BE2C (cell line): ENCODE measurements around the gene TMEM120B.

Experiments used
- DNase-seq: peaks from one replicate; pipeline ENCODE4 v3.0.0-alpha.2; 2020
- H3K27me3 ChIP-seq: fragments of 250-450 bp; sonication (Bioruptor Pico); 2 replicates; pipeline ENCODE4 v1.5.1; 2020; ENCODE audit warnings: mild to moderate bottlenecking
- H3K36me3 ChIP-seq: fragments of 250-450 bp; sonication (Bioruptor Pico); 2 replicates; pipeline ENCODE4 v1.5.1; 2020; ENCODE audit warnings: mild to moderate bottlenecking
- H3K4me1 ChIP-seq: fragments of 250-450 bp; sonication (Bioruptor Pico); 2 replicates; pipeline ENCODE4 v1.5.1; 2020
- H3K4me3 ChIP-seq: 2 replicates; pipeline ENCODE4 v1.5.1; 2011; ENCODE audit warnings: low read depth, low read length
- H3K9me3 ChIP-seq: fragments of 250-450 bp; sonication (Bioruptor Pico); 2 replicates; pipeline ENCODE4 v1.5.1; 2020
- TF ChIP-seq, protein P1 (sequence below): IDR thresholded peaks from 2 replicates; pipeline ENCODE4 v1.5.1; 2012; ENCODE audit warnings: mild to moderate bottlenecking, low read depth, low read length

Gene TMEM120B

GRCh38 chr12:121779422-121779895 is 66.9 kb downstream of the TMEM120B start:
- H3K27me3 ChIP-seq: no peaks in the 10 kb centered on the region
- H3K36me3 ChIP-seq: peaks cover 13% of the 10 kb centered on the region; the same call in 1 of the 2 replicates
- H3K4me1 ChIP-seq: peaks cover 3% of the 10 kb centered on the region
- no peaks in the 10 kb centered on the region for H3K9me3 ChIP-seq
- TF ChIP-seq, protein P1, sequence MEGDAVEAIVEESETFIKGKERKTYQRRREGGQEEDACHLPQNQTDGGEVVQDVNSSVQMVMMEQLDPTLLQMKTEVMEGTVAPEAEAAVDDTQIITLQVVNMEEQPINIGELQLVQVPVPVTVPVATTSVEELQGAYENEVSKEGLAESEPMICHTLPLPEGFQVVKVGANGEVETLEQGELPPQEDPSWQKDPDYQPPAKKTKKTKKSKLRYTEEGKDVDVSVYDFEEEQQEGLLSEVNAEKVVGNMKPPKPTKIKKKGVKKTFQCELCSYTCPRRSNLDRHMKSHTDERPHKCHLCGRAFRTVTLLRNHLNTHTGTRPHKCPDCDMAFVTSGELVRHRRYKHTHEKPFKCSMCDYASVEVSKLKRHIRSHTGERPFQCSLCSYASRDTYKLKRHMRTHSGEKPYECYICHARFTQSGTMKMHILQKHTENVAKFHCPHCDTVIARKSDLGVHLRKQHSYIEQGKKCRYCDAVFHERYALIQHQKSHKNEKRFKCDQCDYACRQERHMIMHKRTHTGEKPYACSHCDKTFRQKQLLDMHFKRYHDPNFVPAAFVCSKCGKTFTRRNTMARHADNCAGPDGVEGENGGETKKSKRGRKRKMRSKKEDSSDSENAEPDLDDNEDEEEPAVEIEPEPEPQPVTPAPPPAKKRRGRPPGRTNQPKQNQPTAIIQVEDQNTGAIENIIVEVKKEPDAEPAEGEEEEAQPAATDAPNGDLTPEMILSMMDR: no peak
- DNase-seq: no peak
- H3K4me3 ChIP-seq: no peak overlapping the region

DNA sequence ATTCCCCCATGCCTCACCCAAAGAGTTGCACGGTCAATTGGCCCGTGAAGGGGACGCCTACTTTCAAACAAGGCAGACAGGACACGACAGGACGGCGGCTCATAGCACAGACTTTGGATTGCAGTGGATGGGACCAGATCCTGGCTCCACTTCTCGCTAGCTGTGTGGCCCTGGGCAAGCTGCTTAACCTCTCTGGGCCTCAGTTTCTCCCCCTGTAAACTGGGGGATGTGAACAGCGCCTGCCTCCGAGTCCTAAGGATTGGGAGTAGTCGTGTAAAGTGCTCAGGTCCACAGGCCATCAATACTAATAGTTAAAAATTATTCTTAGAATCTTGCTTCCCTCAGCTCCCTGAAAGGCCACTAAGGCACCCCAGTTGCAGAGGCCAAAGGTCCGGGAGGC is 67.9 kb downstream of the TMEM120B start:
- TF ChIP-seq, protein P1: no peak
- no peak for DNase-seq
- Histone ChIP-seq H3K4me3 (no peak overlapping the region), H3K9me3 (no peaks in the 10 kb centered on the region), H3K36me3 (peaks cover 13% of the 10 kb centered on the region; the same call in 1 of the 2 replicates), H3K27me3 (no peaks in the 10 kb centered on the region), H3K4me1 (peaks cover 3% of the 10 kb centered on the region)

DNA sequence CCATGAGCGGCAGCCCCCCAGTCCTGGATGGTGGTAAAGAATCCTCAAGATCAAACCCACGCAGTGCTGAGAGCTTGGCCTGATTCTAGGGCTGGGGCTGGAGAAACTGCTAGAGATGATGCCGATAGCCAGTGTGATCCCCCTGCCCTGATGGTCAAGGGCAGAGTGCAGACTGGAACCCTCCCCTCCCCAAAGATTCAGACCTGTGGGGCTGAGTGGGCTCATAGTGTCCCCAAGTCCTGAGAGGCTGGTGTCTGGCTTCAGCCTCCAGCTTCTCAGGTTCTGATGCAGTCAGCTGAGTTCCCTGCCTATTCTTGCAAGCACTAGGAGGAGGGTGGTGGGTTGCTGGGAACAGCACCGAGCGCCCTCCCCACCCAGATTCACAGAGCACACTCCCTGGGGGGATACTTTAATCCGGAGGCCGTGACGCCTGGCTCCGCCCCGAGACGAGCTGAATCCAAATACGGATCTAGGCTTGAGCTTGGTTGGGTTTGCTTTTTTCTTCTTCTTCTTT is 69.0 kb downstream of the TMEM120B start:
- no peaks in the 10 kb centered on the region for H3K27me3 ChIP-seq
- peak; percentile 51 for DNase-seq
- TF ChIP-seq, protein P1: no peak
- H3K4me3 ChIP-seq: no peak overlapping the region
- peaks cover 3% of the 10 kb centered on the region for H3K4me1 ChIP-seq
- peaks cover 9% of the 10 kb centered on the region; the same call in 1 of the 2 replicates for H3K36me3 ChIP-seq
- H3K9me3 ChIP-seq: no peaks in the 10 kb centered on the region

DNA sequence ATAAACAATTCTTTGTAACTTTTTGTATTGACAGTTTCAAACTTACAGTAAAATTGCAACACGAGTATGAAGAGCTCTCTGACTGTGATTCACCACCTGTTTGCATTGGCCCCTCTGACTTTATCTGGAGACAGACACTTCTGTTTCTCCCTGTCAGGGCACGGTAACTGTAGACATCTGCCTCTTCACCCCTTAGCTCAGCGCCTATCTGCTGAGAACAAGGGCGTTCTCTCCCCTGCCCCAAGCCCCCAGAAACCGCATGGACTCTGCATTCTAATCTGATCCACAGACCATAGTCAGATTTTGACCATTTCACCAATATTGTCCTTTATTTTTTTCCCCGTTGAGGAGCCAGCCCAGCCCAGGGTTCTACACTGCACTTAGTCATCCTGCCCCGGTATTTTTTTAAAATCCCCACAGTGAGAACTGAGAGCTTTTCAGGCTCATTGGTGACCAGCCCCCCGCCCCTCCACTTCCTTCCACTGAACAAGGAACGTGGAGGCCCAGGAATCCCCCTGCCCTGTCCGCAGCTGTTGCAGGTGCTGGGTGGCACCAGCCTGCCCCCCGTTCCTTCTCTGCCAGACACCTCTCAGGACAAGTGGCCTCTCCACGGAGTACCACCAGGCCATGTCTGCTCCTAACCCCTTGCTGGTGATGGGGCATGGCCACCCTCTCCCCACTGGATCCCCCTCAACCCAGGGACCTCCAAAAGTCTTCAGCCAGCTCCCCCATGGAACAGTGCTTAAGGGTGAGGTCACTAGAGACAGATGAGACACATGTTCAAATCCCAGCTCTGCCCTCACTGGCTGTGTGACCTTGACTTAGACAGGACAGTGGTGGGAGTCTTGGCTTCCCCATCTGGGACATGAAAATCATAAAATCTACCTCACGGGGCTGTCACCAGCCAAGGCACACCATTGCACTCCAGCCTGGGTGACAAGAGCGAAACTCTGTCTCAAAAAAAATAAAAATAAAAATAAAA is 69.7 kb downstream of the TMEM120B start:
- Histone ChIP-seq H3K36me3 (peaks cover 9% of the 10 kb centered on the region; the same call in 1 of the 2 replicates), H3K27me3 (no peaks in the 10 kb centered on the region), H3K9me3 (no peaks in the 10 kb centered on the region), H3K4me1 (peaks cover 3% of the 10 kb centered on the region), H3K4me3 (no peak overlapping the region)
- TF ChIP-seq, protein P1: no peak
- DNase-seq: no peak

DNA sequence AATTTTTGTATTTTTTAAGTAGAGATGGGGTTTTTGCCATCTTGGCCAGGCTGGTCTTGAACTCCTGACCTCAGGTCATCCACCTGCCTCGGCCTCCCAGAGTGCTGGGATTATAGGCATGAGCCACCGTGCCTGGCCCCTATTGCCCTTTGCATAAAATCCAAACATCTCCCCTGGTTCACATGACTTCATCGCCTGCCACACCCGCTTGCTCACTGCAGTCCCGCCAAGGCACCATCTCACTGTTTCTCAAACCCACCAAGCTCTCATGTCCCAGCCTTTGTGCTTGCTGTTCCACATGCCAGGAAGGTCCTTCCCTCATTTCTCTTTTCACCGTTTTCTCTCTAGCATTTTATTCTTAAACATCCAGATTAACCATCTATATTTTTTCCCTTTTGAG is 71.2 kb downstream of the TMEM120B start:
- TF ChIP-seq, protein P1: no peak
- Histone ChIP-seq H3K4me1 (peaks cover 3% of the 10 kb centered on the region), H3K4me3 (no peak overlapping the region), H3K9me3 (no peaks in the 10 kb centered on the region), H3K27me3 (no peaks in the 10 kb centered on the region), H3K36me3 (peaks cover 9% of the 10 kb centered on the region; the same call in 1 of the 2 replicates)
- no peak for DNase-seq
